B cell (primary cell): Measurements from ENCODE around the gene SYNE2. TPM values are rescaled to one million over a fixed set of nuclear protein-coding genes. Genes with fewer than 3 reads are reported as not detected.

Experiments used
- ATAC-seq: fragments of 200-7000 bp; cut with Tn5 transposase; one replicate; pipeline ENCODE4 v1.10.0; 2021; ENCODE audit warnings: low read depth, mild to moderate bottlenecking, moderate number of reproducible peaks, moderate library complexity
- CTCF ChIA-PET: fragments of 350-600 bp; sonication (Branson Sonifier 250); formaldehyde crosslinking; loops from one replicate; lab custom pipeline; 2021; ENCODE audit warnings: antibody characterized with exemption, inconsistent platforms; lab: Charles Lee
- POLR2A ChIA-PET: fragments of 350-600 bp; sonication (Branson Sonifier 250); formaldehyde crosslinking; loops from one replicate; lab custom pipeline; 2021; ENCODE audit warnings: antibody characterized with exemption; lab: Charles Lee
- DNase-seq: peaks from one replicate; pipeline ENCODE4 v3.0.0; 2013
- H2AFZ ChIP-seq: 2 replicates; pipeline ENCODE4 v1.6.1; 2012; ENCODE audit warnings: mild to moderate bottlenecking, low read depth, low read length; ENCODE audit not compliant: insufficient read depth, poor library complexity, severe bottlenecking
- H3K27ac ChIP-seq, 2 donors: 1 replicate in 1 of 2; 2 replicates in 1 of 2; pipeline ENCODE4 v1.5.1; 2012 to 2013; ENCODE audit warnings: low read length in 2 of 2, mild to moderate bottlenecking in 2 of 2, moderate library complexity in 1 of 2
- H3K27me3 ChIP-seq, 4 experiments: fragments of 200-600 bp in 1 of 4; sonication (generic) in 1 of 4; replicated peaks in 1 of 4; 1 replicate in 2 of 4; 2 replicates in 2 of 4; pipeline versions ENCODE4 v1.6.1 to v1.7.0; 2013 to 2016; ENCODE audit warnings: low read length in 3 of 4, mild to moderate bottlenecking in 2 of 4, mixed read lengths in 1 of 4, moderate library complexity in 1 of 4; ENCODE audit not compliant: insufficient read depth in 4 of 4, control insufficient read depth in 3 of 4; ENCODE audit errors: control extremely low read depth in 1 of 4
- H3K36me3 ChIP-seq, 2 experiments: replicated peaks in 1 of 2; 1 replicate in 1 of 2; 2 replicates in 1 of 2; pipeline versions ENCODE4 v1.6.1 to v1.7.1; 2013; ENCODE audit warnings: low read length in 1 of 2; ENCODE audit not compliant: insufficient read depth in 2 of 2, control insufficient read depth in 1 of 2; ENCODE audit errors: control extremely low read depth in 1 of 2, extremely low read depth in 1 of 2
- H3K4me1 ChIP-seq, 2 donors: fragments of 200-600 bp in 1 of 2; sonication (generic) in 1 of 2; 1 replicate in 1 of 2; 2 replicates in 1 of 2; pipeline versions ENCODE4 v1.5.1 to v1.6.1; 2013 to 2017; ENCODE audit warnings: low read length in 2 of 2; ENCODE audit not compliant: control insufficient read depth in 2 of 2, insufficient read depth in 2 of 2
- H3K4me2 ChIP-seq: replicated peaks from 2 replicates; pipeline ENCODE3; 2012; ENCODE audit warnings: mild to moderate bottlenecking, low read depth, low read length; ENCODE audit not compliant: poor library complexity, severe bottlenecking
- H3K4me3 ChIP-seq, 5 experiments: fragments of 200-600 bp in 1 of 5; sonication (generic) in 1 of 5; 1 replicate in 3 of 5; 2 replicates in 2 of 5; pipeline versions ENCODE4 v1.5.1 to v1.7.0; 2011 to 2016; ENCODE audit warnings: low read length in 4 of 5, mild to moderate bottlenecking in 4 of 5, low read depth in 2 of 5, control low read depth in 1 of 5, moderate library complexity in 1 of 5; ENCODE audit not compliant: insufficient read depth in 1 of 5; ENCODE audit errors: control extremely low read depth in 1 of 5, extremely low read depth in 1 of 5
- H3K79me2 ChIP-seq: fragments of 200-600 bp; sonication (generic); one replicate; pipeline ENCODE4 v1.6.0; 2016; ENCODE audit warnings: low read length; ENCODE audit not compliant: control insufficient read depth, insufficient read depth
- H3K9ac ChIP-seq: fragments of 200-600 bp; sonication (generic); 2 replicates; pipeline ENCODE4 v1.6.1; 2017; ENCODE audit warnings: mild to moderate bottlenecking, low read length, moderate library complexity
- H3K9me3 ChIP-seq, 3 donors: one replicate each; pipeline versions ENCODE4 v1.6.1 to v1.7.1; 2013; ENCODE audit warnings: low read length in 2 of 3; ENCODE audit not compliant: control insufficient read depth in 2 of 3, insufficient read depth in 1 of 3; ENCODE audit errors: control extremely low read depth in 1 of 3
- H4K20me1 ChIP-seq: 2 replicates; pipeline ENCODE4 v1.6.0; 2012; ENCODE audit warnings: mild to moderate bottlenecking, low read length; ENCODE audit not compliant: insufficient read depth, control insufficient read depth, poor library complexity, severe bottlenecking
- H3K27ac Mint-ChIP-seq: one replicate; pipeline ENCODE4 v1.8.0; 2021; ENCODE audit warnings: mixed read lengths
- H3K27me3 Mint-ChIP-seq: one replicate; pipeline ENCODE4 v1.8.0; 2021; ENCODE audit warnings: mixed read lengths
- H3K4me1 Mint-ChIP-seq: one replicate; pipeline ENCODE4 v1.8.0; 2021; ENCODE audit warnings: mixed read lengths
- H3K4me3 Mint-ChIP-seq: one replicate; pipeline ENCODE4 v1.8.0; 2021; ENCODE audit warnings: mixed read lengths
- H3K9me3 Mint-ChIP-seq: one replicate; pipeline ENCODE4 v1.8.0; 2022; ENCODE audit warnings: mixed read lengths; ENCODE audit not compliant: insufficient read depth
- CTCF ChIP-seq: fragments of 200-600 bp; IDR thresholded peaks from one replicate; pipeline ENCODE4 v1.8.0; 2022; ENCODE audit warnings: antibody characterized with exemption, mild to moderate bottlenecking
- EZH2 ChIP-seq: IDR thresholded peaks from 2 replicates; pipeline ENCODE4 v1.6.1; 2012; ENCODE audit warnings: borderline replicate concordance, low read depth, mild to moderate bottlenecking, moderate library complexity, low read length; ENCODE audit not compliant: insufficient read depth, poor library complexity, severe bottlenecking
- WGBS: methylation state at CpG from one replicate; pipeline ENCODE4 v1.1.5; 2013; ENCODE audit warnings: missing lambda C conversion rate; ENCODE audit not compliant: insufficient coverage; 5-methylcytosine and 5-hydroxymethylcytosine counted together
- intact Hi-C: fragments of 100-400 bp; cut with micrococcal nuclease; formaldehyde crosslinking; loops from one replicate; pipeline ENCODE4 v1.10.0; 2022
- polyA plus RNA-seq: library from polyadenylated mRNA; depleted of rRNA; stranded (reverse); fragments of >200 nt; gene quantifications from 2 replicates; pipeline ENCODE4 v1.2.3, GENCODE V29; 2012
- total RNA-seq, 2 donors: library from RNA; stranded (reverse); fragments of 120-200 nt in 1 of 2; gene quantifications; 1 replicate in 1 of 2; 2 replicates in 1 of 2; pipeline versions ENCODE4 v1.2.3 to v1.2.4, GENCODE V29; 2013 to 2022

SYNE2 gene
- total and polyA plus RNA-seq, 2 donors (not counting 1 experiment from before 2014, with no cell fraction given) = 39.5 to 105 TPM

- Histone ChIP-seq H4K20me1 (no peaks in the 10 kb centered on the region), H3K4me3 (no peak overlapping the region), H3K4me2 (no peak overlapping the region), H2AFZ (no peak overlapping the region), H3K36me3 (peaks cover 3 to 9% of the 10 kb centered on the region in 2 experiments), H3K27ac (no peak overlapping the region), H3K9ac (no peak overlapping the region), H3K9me3 (no peaks in the 10 kb centered on the region), H3K4me1 (no peaks in the 10 kb centered on the region), H3K79me2 (no peaks in the 10 kb centered on the region), H3K27me3 (no peaks in the 10 kb centered on the region)
- DNase-seq (no peak), ATAC-seq (no peak)
- ChIA-PET POLR2A (no interaction called here), CTCF (no interaction called here)
- Mint-ChIP-seq H3K9me3 (no peaks in the 10 kb centered on the region), H3K27ac (no peak overlapping the region), H3K4me1 (no peaks in the 10 kb centered on the region), H3K27me3 (no peaks in the 10 kb centered on the region), H3K4me3 (no peak overlapping the region)
- intact Hi-C loops = no loop called here
- TF ChIP-seq EZH2 (no peak), CTCF (no peak)
- 67% methylated on average over 1 of the region's 4 CpGs for WGBS
Measured at GRCh38 chr14:63951021-63951420, 98.2 kb downstream of the SYNE2 start.

GRCh38 chr14:63951429-63951828 is 98.6 kb downstream of the SYNE2 start:
- Histone ChIP-seq H2AFZ (no peak overlapping the region), H3K4me2 (no peak overlapping the region), H4K20me1 (no peaks in the 10 kb centered on the region), H3K4me3 (no peak overlapping the region), H3K9ac (no peak overlapping the region), H3K4me1 (no peaks in the 10 kb centered on the region), H3K9me3 (no peaks in the 10 kb centered on the region), H3K79me2 (no peaks in the 10 kb centered on the region), H3K27me3 (no peaks in the 10 kb centered on the region), H3K36me3 (peaks cover 3 to 9% of the 10 kb centered on the region in 2 experiments), H3K27ac (no peak overlapping the region)
- no peak overlapping the region for H3K4me3 Mint-ChIP-seq
- no peak overlapping the region for H3K27ac Mint-ChIP-seq
- ChIA-PET CTCF (no interaction called here), POLR2A (no interaction called here)
- no peaks in the 10 kb centered on the region for H3K4me1 Mint-ChIP-seq
- no peaks in the 10 kb centered on the region for H3K27me3 Mint-ChIP-seq
- DNase-seq (no peak), ATAC-seq (no peak)
- TF ChIP-seq CTCF (no peak), EZH2 (no peak)
- no peaks in the 10 kb centered on the region for H3K9me3 Mint-ChIP-seq
- intact Hi-C loops = no loop called here
- WGBS = 40% methylated on average over 1 of the region's 4 CpGs
